Mesodermal cell (in vitro differentiated cells): ENCODE measurements around the gene ROR2.

Experiments
- H3K27ac ChIP-seq: 2 replicates; pipeline ENCODE4 v1.7.0; 2013; ENCODE audit warnings: mild to moderate bottlenecking, low read depth, low read length, moderate library complexity; ENCODE audit not compliant: severe bottlenecking
- H3K36me3 ChIP-seq: 2 replicates; pipeline ENCODE4 v1.7.1; 2013; ENCODE audit warnings: mild to moderate bottlenecking, low read length, moderate library complexity; ENCODE audit not compliant: control insufficient read depth, insufficient read depth
- H3K4me1 ChIP-seq: one replicate; pipeline ENCODE4 v1.7.1; 2013; ENCODE audit warnings: mild to moderate bottlenecking, low read length; ENCODE audit not compliant: insufficient read depth, control insufficient read depth, poor library complexity, severe bottlenecking
- H3K4me3 ChIP-seq: 2 replicates; pipeline ENCODE4 v1.7.0; 2013; ENCODE audit warnings: low read length, control low read depth, mild to moderate bottlenecking; ENCODE audit not compliant: insufficient read depth, poor library complexity, severe bottlenecking; ENCODE audit errors: extremely low read depth
- H3K9me3 ChIP-seq: 2 replicates; pipeline ENCODE4 v1.7.1; 2013; ENCODE audit warnings: mild to moderate bottlenecking, low read length, moderate library complexity; ENCODE audit not compliant: control insufficient read depth
- WGBS, 2 experiments: methylation state at CpG; one replicate each; pipeline ENCODE4 v1.1.5; 2013; ENCODE audit warnings: missing lambda C conversion rate in 2 of 2; ENCODE audit not compliant: insufficient coverage in 2 of 2; 5-methylcytosine and 5-hydroxymethylcytosine counted together

Gene ROR2

DNA sequence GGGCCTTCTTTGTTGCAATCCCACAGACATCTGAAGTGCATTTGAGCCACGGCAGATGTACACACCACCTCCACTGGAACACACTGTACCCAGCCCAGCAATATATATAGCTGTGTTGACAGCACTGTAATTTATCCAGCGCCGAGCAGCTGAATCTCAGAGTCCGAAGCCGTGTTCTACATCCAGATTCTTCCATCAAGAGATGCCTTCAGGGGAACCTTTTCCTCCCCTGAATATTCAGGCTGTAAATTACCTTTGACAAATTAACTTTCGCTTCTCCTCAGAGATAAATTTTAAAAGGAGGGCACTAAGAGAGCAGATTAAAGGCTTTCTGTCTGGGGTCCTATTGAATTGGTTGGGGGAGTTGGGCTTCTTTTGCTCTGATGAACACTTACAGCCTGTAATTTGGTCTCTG is 76.4 kb downstream of the ROR2 start:
- H3K36me3 ChIP-seq = no peaks in the 10 kb centered on the region
- WGBS, 2 experiments = 100% methylated on average over 4 of the region's 6 CpGs
- H3K4me3 ChIP-seq = no peak overlapping the region
- H3K27ac ChIP-seq = no peak overlapping the region
- no peaks in the 10 kb centered on the region for H3K9me3 ChIP-seq
- no peaks in the 10 kb centered on the region for H3K4me1 ChIP-seq

DNA sequence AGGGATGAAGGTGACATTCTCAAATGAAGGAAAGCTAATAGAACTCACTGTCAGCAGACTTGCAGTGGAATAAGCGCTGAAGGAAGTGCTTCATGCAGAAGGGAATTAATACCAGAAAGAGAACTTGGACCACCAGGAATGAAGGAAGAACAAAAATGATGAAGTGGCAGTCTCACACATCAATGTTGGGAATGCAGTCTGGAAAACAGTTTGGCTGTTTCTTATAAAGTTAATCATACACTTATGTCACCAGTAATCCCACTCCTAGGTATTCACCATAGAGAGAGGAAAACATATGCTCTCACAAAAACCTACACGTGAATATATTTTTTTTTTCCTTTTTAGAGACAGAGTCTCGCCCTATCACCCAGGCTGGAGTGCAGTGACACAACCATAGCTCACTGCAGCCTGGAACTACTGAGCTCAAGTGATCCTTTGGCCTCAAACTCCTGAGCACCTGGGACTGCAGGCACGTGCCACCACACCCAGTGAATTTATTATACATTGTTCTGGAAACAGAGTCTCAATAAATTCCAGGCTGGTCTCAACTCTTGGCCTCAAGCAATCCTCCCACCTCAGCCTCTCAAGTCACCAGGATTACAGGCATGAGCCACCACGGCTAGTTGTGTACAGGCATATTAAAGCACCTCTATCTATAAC is 81.2 kb downstream of the ROR2 start:
- no peak overlapping the region for H3K4me3 ChIP-seq
- H3K4me1 ChIP-seq = no peaks in the 10 kb centered on the region
- 87 to 93% methylated on average over 4 to 5 of the region's 5 CpGs for WGBS, 2 experiments
- H3K36me3 ChIP-seq = no peaks in the 10 kb centered on the region
- H3K9me3 ChIP-seq = no peaks in the 10 kb centered on the region
- no peak overlapping the region for H3K27ac ChIP-seq

DNA sequence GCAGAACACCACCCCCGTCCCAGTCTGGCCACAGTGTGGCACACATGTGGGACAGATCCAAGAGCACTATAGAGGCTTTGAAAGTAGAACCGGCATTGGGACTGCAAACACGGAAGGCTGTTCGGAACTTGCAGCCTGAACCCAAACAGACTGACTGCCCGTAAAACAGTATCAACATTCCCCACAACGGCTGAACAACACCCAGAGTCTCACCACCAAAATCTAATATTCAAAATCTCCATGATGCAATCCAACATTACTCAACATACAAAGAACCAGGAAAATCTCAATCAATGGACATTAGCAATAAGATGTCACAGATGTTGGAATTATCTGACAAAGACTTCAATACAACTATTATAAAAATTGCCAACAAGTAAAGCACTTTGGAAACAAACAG is 82.3 kb downstream of the ROR2 start:
- Histone ChIP-seq H3K4me3 (no peak overlapping the region), H3K4me1 (no peaks in the 10 kb centered on the region), H3K27ac (no peak overlapping the region), H3K36me3 (no peaks in the 10 kb centered on the region), H3K9me3 (no peaks in the 10 kb centered on the region)
- 89 to 92% methylated on average over 5 to 6 of the region's 6 CpGs for WGBS, 2 experiments

DNA sequence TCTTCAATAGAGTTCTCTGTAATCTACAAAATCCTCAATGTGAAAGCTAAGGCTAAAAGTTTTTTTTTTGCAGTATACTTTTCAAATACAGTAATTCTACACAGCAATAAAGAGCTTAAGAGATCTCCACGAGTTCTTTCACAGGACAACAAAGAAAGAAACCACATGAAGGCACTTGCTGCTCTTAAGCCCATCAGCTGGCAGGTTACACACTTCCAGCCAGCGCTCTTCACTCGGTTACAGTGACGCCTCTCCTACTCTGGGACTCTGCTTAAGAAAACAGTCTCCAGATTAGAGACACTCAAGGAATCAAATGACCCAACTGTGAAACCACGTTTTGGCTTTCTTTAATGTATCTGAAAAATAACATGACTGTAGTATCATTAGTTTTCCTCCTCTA is 85.0 kb downstream of the ROR2 start:
- Histone ChIP-seq H3K9me3 (no peaks in the 10 kb centered on the region), H3K4me3 (no peak overlapping the region), H3K27ac (no peak overlapping the region), H3K36me3 (no peaks in the 10 kb centered on the region), H3K4me1 (no peaks in the 10 kb centered on the region)
- 47 to 88% methylated on average over 3 to 4 of the region's 5 CpGs for WGBS, 2 experiments

DNA sequence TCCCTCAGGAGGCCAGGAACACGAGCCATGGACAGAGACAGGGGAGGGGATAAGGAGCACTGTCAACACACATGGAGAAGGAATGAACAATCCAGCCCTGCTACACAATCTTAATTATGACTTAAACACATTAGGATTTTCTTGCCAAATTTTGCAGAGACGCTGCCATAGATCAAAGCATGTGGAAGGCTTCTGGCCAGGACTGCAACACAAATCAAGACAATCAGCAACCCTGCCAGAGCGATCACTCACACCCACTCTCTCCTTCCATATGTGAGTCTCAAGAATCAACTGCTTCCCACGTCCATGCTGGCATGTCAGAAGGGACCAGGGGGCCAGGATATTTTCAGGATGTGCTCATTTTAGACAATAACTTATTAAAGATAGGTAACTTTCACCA is 85.6 kb downstream of the ROR2 start:
- Histone ChIP-seq H3K27ac (no peak overlapping the region), H3K9me3 (peaks cover 4% of the 10 kb centered on the region), H3K36me3 (no peaks in the 10 kb centered on the region), H3K4me3 (no peak overlapping the region), H3K4me1 (no peaks in the 10 kb centered on the region)
- WGBS, 2 experiments = 94 to 100% methylated on average over 2 to 3 of the region's 4 CpGs

DNA sequence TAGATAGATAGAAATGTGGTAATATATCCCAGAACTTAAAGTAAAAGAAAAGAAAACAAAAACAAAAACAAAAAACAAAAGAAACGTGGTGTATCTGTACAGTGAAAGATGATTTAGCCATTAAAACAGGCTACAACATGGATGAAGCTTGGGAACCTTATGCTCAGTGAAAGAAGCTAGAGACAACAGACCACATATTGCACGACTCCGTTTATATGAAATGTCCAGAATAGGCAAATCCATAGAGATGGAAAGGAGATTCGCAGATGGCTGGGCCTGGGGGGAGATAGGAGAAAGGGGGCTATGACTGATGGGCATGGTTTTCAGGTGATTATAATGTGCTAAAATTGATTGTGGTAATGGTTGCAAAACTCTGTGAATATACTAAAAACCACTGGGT is 86.6 kb downstream of the ROR2 start:
- Histone ChIP-seq H3K27ac (no peak overlapping the region), H3K36me3 (no peaks in the 10 kb centered on the region), H3K4me1 (peaks cover 2% of the 10 kb centered on the region), H3K9me3 (peaks cover 4% of the 10 kb centered on the region), H3K4me3 (no peak overlapping the region)
- 96 to 100% methylated on average over 3 of the region's 4 CpGs for WGBS, 2 experiments

DNA sequence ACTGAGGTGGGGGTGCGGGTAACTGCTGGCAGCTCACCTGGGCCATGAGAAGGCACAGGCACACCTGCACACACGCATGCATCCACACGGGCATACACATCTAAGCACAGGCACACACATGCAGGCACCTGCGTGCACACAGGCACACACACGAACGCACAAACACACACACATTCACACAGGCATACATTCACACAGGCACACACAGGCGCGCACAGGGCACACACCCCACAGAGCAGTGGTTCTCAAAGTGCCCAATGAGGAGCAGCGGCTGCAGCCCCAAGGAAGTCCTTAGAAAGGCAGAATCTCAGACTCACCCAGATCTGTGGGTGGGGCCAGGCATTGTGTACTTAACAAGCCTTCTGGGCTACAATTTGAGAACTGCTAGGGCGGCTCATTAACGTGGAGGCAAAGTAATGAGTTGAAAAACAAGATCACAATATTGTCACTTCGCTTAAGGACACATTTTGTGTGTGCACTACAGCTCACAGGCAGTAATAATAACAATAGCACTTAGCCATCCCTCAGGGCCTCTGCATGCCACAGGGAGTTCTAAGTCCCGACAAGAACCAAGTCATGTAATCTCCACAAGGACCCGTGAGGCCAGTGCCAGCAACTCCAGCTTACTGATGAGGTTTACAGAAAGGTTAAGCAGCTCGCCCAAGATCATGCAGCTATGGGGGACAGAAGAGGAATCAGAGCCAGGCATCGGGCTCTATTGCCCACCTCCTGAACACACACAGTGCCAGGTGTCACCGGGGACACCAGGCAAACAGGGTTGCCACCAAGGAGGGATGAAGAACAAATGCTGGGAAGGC is 91.6 kb downstream of the ROR2 start:
- 86 to 88% methylated on average over 10 to 16 of the region's 17 CpGs for WGBS, 2 experiments
- no peak overlapping the region for H3K4me3 ChIP-seq
- no peaks in the 10 kb centered on the region for H3K36me3 ChIP-seq
- H3K4me1 ChIP-seq = peaks cover 17% of the 10 kb centered on the region
- peaks cover 4% of the 10 kb centered on the region for H3K9me3 ChIP-seq
- peak overlapping the region; percentile 86 for H3K27ac ChIP-seq

DNA sequence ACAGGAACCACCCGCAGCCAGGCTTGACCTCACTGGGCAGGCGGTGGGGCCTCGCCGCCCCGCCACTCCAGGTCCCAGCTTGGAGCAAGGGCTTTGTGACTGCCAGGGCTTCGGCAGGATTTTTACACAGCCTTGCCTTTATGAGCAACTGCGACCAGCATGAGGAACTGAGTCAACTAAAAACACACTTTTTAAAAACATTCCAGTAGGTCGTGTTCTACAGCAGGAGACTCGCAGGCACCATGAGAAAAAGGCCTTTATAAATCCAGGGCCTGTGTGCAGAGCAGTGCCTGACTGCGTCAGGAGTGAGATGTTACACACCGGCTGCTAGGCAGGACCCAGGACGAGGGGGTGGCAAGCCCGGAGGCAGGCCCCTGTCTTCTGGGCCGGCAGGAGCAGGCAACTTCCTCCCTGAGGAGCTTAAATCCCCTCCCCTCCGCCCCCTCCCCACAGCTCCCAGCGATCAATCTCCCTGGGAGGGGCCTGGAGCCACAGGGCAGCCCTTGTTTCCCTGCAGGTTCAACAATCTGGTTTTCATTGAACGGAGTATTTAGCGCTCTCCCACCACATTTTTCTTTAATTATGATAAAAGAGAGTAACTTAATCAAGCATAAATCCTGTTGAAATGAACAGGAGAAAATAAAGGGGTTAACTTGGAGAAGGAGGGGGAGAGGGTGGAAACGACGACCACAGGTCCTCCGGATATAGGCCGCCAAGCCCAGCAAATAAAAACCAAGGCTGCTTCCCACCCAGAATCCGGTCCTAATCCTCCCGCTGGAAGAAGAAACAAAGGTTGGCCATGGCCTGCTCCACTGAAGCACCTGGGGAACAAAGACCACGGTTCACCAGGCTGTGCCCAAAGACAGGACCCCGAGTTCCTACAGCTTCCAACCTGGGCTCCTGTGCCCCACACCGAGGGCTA is 92.5 kb downstream of the ROR2 start:
- H3K36me3 ChIP-seq = no peaks in the 10 kb centered on the region
- peaks cover 4% of the 10 kb centered on the region for H3K9me3 ChIP-seq
- 60 to 66% methylated on average over 18 to 21 of the region's 27 CpGs for WGBS, 2 experiments
- no peak overlapping the region for H3K4me3 ChIP-seq
- H3K4me1 ChIP-seq = peaks cover 17% of the 10 kb centered on the region
- peak overlapping the region; percentile 86 for H3K27ac ChIP-seq

DNA sequence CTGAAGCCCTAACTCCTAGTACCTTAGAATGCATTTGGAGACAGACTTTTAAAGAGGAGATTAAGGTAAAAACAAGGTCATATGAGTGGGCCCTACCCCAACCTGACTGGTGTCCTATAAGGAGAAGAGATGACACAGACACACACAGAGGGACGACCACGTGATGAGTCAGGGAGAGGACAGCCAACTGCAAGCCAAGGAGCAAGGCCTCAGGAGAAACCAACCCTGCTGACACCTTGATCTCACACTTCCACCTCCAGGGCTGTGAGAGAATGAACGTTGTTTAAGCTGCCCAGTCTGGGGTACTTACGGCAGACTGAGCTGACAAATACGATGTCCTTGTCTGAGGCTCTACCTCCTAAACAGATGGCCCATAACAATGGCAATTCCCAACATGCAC is 93.6 kb downstream of the ROR2 start:
- peak overlapping the region; percentile 86 for H3K27ac ChIP-seq
- H3K9me3 ChIP-seq = peaks cover 4% of the 10 kb centered on the region
- 73 to 77% methylated on average over 3 to 5 of the region's 5 CpGs for WGBS, 2 experiments
- H3K4me3 ChIP-seq = no peak overlapping the region
- no peaks in the 10 kb centered on the region for H3K36me3 ChIP-seq
- H3K4me1 ChIP-seq = peaks cover 17% of the 10 kb centered on the region

DNA sequence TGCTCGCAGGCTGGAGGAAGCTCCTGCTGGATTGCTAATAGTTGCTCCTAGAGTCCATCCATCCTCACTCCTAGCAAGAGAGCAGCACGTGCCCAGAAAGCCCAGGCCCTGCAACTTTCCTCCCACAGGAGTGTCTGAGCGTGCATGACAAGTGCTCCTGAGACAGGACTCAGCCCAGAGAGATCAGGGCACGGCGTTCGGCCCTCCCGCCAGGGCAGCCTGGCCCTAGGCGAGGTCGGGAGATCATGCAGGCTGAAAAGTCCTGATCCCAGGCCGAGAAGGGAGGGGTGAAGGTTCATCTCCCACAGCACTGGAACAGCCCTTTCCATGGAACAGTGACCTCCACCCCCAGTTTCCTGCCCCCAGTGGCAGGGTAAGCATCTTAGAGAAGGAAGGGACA is 94.8 kb downstream of the ROR2 start:
- peaks cover 4% of the 10 kb centered on the region for H3K9me3 ChIP-seq
- H3K4me3 ChIP-seq = no peak overlapping the region
- H3K4me1 ChIP-seq = peaks cover 17% of the 10 kb centered on the region
- 83 to 85% methylated on average over 5 to 8 of the region's 10 CpGs for WGBS, 2 experiments
- no peak overlapping the region for H3K27ac ChIP-seq
- H3K36me3 ChIP-seq = no peaks in the 10 kb centered on the region
